HG02763 (cell line): ENCODE results near the gene CAMP.
A peak's percentile ranks its signal among the peaks of the same experiment; 100 is the strongest.
"Not testable (repeated sequence)": the region's sequence is repeated elsewhere in the genome, so short reads cannot be mapped to it uniquely, and the experiment has no call there.

Experiments
- ATAC-seq: cut with Tn5 transposase; IDR thresholded peaks from one replicate; pipeline ENCODE4 v1.9.1; 2021; ENCODE audit warnings: mild to moderate bottlenecking, moderate library complexity; ENCODE audit not compliant: unreplicated experiment

CAMP gene, protein sequence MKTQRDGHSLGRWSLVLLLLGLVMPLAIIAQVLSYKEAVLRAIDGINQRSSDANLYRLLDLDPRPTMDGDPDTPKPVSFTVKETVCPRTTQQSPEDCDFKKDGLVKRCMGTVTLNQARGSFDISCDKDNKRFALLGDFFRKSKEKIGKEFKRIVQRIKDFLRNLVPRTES

GRCh38 chr3:48222616-48223513 lies at the start of gene CAMP:
CAMP (plus strand) TSS chr3:48223495; CDS start chr3:48223512, 17 bp downstream.
- ATAC-seq, result peak; percentile 55

DNA sequence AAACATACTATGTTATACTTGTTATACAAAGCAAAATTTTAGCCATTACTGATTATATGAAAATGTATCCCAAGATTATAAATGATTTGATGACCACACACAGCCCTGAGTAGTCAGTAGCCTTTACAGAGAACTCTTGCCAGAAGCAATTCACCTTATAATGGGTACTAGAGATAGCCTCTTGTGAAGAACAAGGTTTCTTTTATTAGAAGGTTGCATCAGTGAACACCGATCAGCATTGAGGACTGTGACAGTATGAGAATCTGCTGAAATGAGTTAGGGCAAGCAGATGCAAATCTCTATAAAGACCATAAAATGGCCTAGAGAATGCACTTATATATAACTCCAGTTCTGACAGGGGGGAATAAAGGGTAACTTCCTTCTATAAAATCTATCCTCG lies 45.2 kb upstream of the CAMP start:
- no peak for ATAC-seq

GRCh38 chr3:48180021-48180420 lies 43.3 kb upstream of the CAMP start:
- no peak for ATAC-seq

DNA sequence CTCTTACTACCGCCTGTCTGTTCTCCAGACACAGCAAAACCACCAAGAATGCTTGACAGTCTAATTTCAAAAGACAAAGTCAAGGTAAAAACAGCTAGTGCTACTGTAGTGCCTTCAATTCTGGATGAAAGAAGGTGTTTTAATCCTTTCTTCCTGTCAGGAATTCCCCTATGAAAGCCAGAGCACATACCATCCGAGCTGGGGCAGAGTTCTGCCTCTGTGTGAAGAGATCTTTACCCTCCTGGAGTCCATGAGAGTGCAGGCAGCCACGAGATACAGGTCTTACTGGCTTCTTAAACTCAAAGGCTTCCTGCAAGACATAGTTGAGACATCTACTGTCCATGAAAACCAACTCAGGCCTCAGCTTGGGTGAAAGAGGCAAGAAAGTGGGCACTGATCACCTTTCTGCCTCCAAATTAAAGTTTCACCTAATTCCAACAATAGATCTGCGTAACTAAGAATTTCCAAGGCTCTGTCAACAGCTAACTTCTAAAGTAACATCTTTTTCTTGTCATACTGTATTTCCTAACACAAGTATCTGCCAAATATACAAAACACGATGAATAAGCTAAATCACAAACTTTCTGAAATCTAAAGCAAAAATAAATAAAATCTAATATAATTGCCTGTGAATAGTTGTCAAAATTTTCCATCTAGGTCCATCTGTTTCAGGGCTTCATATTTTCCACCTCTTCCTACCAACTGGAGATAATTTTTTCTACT lies 42.6 kb upstream of the CAMP start:
- no peak for ATAC-seq

DNA sequence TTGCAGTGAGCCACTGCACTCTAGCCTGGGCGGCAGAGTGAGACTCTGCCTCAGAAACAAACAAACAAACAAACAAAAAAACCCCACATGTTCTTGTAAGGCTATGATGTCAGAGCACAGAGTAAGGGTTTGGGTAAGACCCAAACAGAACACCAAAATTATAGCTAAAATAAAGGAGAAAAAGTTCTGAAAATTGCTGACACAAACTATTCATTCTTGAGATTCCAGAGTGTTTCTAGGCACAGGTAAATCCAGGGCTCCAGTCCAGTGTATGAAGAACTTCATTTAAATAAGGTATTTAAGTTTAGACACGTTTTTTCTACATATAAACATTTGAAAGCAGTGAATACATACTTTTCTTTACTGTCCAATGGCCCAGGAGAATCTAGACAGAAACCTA lies 39.0 kb upstream of the CAMP start:
- no peak for ATAC-seq

- no peak for ATAC-seq
Observed at GRCh38 chr3:48185129-48185528, 38.2 kb upstream of the CAMP start.

DNA sequence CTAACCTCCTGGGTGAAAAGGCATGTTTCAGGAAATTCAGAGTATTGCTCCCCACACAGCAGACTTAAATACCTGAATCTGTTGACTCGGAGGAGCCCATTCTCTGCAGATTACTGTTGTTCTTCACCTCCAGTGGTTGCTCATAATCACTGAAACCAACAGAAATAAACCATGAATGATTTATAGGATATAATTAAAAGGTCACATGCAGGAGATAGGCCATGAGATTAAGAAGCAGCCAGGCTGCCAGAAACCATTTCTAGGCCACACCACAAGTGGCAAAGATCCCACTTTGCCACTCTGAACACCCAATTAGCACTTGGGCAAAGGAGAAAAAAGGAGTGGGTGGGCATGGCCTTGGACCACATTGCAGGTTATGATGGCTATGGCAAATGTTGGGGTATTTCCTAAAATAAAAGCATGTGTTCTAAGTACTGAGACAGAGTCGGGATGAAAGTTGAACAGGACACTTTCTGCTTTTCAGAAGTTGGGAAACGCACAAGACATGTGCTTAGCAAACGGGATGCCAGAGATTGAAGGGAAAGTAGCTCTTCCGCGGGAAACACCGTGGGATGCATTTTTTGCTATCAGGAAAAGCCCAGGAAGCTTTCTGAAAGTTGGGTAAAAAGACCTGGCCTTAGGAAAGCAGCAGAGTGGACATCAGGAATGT lies 36.5 kb upstream of the CAMP start:
- no peak for ATAC-seq

GRCh38 chr3:48187301-48187578 lies 36.1 kb upstream of the CAMP start:
- no peak for ATAC-seq

GRCh38 chr3:48187579-48188265 lies 35.6 kb upstream of the CAMP start:
- peak; percentile 20 for ATAC-seq

DNA sequence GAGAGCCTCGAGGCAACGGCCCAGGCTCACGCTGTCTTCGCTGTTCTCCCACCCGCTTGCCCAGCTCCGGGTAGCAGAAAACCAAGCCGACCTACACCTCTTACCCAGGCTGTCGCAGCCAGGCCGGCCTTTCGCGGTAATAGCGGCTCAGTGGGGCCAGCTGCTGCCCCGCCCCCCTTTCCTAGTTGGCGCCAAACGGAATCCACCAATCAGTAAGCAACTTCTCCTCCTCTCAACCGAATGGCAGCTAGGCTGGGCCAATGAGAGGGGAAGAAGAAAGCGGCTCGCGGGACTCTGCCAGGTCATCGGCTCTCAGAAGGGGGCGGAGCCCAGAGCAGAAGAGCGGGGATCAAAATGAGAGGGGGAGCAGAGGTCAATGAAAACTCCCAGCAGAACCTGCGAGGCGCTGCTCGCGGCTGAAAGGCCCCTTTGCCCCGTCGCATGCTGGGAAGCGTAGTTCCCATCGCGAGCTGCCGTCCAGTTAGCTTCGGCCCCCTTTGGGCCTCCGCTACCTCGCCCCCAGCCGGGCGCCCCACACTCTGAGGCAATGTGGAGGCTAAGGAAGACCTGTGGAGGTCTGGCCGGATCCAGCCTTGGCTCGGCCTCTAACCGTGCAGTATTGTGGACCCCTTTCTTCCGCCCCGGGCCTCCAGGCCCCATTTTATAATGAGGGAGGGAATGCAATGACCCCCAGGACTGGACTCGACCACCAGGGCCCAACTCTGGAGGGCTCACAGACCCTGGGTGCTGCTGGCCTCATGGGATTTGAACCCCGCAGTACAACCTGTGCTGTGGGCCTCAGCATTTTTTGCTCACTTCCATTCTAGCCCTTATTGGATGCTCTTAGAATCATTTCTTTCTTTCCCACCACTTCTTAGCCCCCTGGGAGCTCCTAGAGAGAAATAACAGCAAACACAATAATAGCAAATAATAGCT lies 34.8 kb upstream of the CAMP start, which contains the start of gene CDC25A:
CDC25A (minus strand) TSS at position 152 of the 936 bp plus-strand sequence. CDS start 470 bp downstream, outside the sequence.
- peak; percentile 95 for ATAC-seq

DNA sequence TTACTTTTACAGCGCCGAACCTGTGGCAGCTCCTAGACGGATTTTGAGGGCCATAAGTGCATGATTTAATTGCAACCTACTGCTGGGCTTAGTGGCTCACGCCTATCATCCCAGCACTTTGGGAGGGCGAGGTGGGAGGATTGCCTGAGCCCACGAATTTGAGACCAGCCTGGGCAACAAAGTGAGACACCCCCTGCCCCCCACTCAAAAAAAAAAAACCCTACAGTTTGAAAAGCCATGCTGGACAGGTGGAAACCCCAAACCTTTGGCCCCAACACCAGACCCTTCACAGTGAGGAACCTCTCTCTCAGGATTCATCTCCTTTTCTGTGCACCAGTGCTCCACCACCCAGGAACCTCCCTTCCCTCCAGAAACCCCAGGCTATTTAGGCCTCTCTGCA lies 34.0 kb upstream of the CAMP start:
- no peak for ATAC-seq

- no peak for ATAC-seq
Observed at GRCh38 chr3:48190911-48191310, 32.4 kb upstream of the CAMP start.

GRCh38 chr3:48194446-48195071 lies 28.7 kb upstream of the CAMP start:
- ATAC-seq, result no peak

DNA sequence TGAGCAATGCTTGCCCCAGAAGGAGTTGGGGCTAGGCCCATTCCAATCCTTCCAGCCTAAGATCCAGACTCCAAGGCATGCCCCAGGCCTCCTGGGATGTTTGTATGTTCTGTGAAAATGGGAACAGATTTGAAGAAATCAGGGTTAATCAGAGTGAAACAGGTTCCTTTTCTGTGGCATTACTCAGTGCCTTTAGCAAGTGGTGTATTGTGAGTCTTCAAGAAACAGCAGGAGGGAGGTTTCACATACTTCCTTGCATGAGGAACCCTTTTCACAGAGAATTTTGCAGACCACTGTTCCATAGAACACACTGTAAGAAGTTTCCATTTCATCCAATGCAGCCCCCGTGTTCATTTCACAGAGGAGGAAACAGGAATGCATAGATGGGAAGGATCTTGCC lies 26.7 kb upstream of the CAMP start:
- ATAC-seq, result no peak

DNA sequence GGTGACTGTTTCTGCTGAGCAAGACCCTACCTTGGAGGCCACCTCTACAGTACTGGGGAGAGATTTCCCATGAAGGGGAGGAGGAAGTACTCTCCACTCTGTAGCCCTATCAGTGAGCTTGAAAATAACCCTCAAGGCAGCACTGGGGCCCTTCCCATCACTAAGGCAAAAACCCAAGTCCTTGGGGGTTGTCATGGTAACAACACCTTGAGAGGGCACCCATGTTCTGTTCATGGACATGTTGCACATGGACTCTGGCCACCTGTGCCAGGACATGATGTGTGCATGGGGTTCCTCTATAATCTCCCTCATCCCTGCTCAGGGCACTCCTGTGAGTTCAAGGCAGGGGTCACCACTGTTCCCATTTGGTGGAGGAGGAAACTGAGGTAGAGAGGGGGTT lies 24.2 kb upstream of the CAMP start:
- no peak for ATAC-seq

- no peak for ATAC-seq
Observed at GRCh38 chr3:48202632-48203031, 20.7 kb upstream of the CAMP start.

- ATAC-seq, result no peak
Observed at GRCh38 chr3:48208076-48208475, 15.2 kb upstream of the CAMP start.

GRCh38 chr3:48209445-48209844 lies 13.8 kb upstream of the CAMP start:
- ATAC-seq, result no peak

- ATAC-seq, result not testable (repeated sequence)
Observed at GRCh38 chr3:48210534-48210933, 12.8 kb upstream of the CAMP start.
